Measurements from ENCODE around the gene PRKAR1B. TPM values are rescaled to one million over a fixed set of nuclear protein-coding genes. Genes with fewer than 3 reads are reported as not detected.

PRKAR1B gene
- total RNA-seq, 1 experiment from 2014 or later = 62.0 TPM

GRCh38 chr7:761101-761500 is 34.0 kb upstream of the PRKAR1B start:
- in situ Hi-C loops (cut with HindIII; ENCODE audit: low pct_unique_long_range_greater_than_20kb, low sequenced_read_pairs) (no loop called here), intact Hi-C loops (cut with micrococcal nuclease; ENCODE audit: unreplicated experiment) (no loop called here)
- no peaks in the 10 kb centered on the region for H3K4me1 ChIP-seq (ENCODE audit: control insufficient read depth, insufficient read depth, low read length)
- ChIA-PET POLR2A (no interaction called here), CTCF (no interaction called here)
- H3K27ac ChIP-seq (ENCODE audit: low read length) = no peak overlapping the region
- no peak for TF ChIP-seq SIN3A (IDR thresholded peaks at IDR 0.05; ENCODE audit: borderline replicate concordance, insufficient read depth, low read depth, low read length)
- TF ChIP-seq REST (IDR thresholded peaks at IDR 0.05; ENCODE audit: insufficient read depth in 1 of 2, low read depth in 2 of 2, low read length in 1 of 2) = no peak
- TF ChIP-seq, protein P1, sequence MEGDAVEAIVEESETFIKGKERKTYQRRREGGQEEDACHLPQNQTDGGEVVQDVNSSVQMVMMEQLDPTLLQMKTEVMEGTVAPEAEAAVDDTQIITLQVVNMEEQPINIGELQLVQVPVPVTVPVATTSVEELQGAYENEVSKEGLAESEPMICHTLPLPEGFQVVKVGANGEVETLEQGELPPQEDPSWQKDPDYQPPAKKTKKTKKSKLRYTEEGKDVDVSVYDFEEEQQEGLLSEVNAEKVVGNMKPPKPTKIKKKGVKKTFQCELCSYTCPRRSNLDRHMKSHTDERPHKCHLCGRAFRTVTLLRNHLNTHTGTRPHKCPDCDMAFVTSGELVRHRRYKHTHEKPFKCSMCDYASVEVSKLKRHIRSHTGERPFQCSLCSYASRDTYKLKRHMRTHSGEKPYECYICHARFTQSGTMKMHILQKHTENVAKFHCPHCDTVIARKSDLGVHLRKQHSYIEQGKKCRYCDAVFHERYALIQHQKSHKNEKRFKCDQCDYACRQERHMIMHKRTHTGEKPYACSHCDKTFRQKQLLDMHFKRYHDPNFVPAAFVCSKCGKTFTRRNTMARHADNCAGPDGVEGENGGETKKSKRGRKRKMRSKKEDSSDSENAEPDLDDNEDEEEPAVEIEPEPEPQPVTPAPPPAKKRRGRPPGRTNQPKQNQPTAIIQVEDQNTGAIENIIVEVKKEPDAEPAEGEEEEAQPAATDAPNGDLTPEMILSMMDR (IDR thresholded peaks at IDR 0.05) = no peak
- TF ChIP-seq TCF7L2 (IDR thresholded peaks at IDR 0.05; ENCODE audit: low read depth, low read length) = no peak
- TF ChIP-seq POLR2AphosphoS5 (IDR thresholded peaks at IDR 0.05; ENCODE audit: low read depth, low read length) = no peak
- H3K9me3 ChIP-seq (ENCODE audit: control insufficient read depth, insufficient read depth, low read depth, low read length) = no peaks in the 10 kb centered on the region
- no peaks in the 10 kb centered on the region for H3K27me3 ChIP-seq (ENCODE audit: control insufficient read depth, insufficient read depth, low read length)
- DNase-seq (ENCODE audit: low read depth, low spot score) = no peak
- BruUV-seq (replicated peaks) = TSS peak; percentile 42
- H3K4me3 ChIP-seq (ENCODE audit: low read depth in 2 of 2, low read length in 2 of 2) = no peak overlapping the region
- no peak for ATAC-seq
- H3K36me3 ChIP-seq (ENCODE audit: control insufficient read depth, insufficient read depth, low read length) = peaks cover 23% of the 10 kb centered on the region

GRCh38 chr7:760006-760405 is 32.9 kb upstream of the PRKAR1B start:
- no peaks in the 10 kb centered on the region for H3K27me3 ChIP-seq (ENCODE audit: control insufficient read depth, insufficient read depth, low read length)
- DNase-seq (ENCODE audit: low read depth, low spot score) (no peak), ATAC-seq (no peak)
- H3K9me3 ChIP-seq (ENCODE audit: control insufficient read depth, insufficient read depth, low read depth, low read length) = no peaks in the 10 kb centered on the region
- H3K27ac ChIP-seq (ENCODE audit: low read length) = no peak overlapping the region
- H3K4me1 ChIP-seq (ENCODE audit: control insufficient read depth, insufficient read depth, low read length) = no peaks in the 10 kb centered on the region
- no TSS peak for BruUV-seq (replicated peaks)
- intact Hi-C loops (cut with micrococcal nuclease; ENCODE audit: unreplicated experiment) = no loop called here
- ChIA-PET CTCF (no interaction called here), POLR2A (no interaction called here)
- peaks cover 16% of the 10 kb centered on the region for H3K36me3 ChIP-seq (ENCODE audit: control insufficient read depth, insufficient read depth, low read length)
- no peak overlapping the region for H3K4me3 ChIP-seq (ENCODE audit: low read depth in 2 of 2, low read length in 2 of 2)
- in situ Hi-C loops (cut with HindIII; ENCODE audit: low pct_unique_long_range_greater_than_20kb, low sequenced_read_pairs) = no loop called here
- no peak for TF ChIP-seq TCF7L2 (IDR thresholded peaks at IDR 0.05; ENCODE audit: low read depth, low read length)
- TF ChIP-seq, protein P1 (IDR thresholded peaks at IDR 0.05) = no peak
- TF ChIP-seq POLR2AphosphoS5 (IDR thresholded peaks at IDR 0.05; ENCODE audit: low read depth, low read length) = no peak
- no peak for TF ChIP-seq SIN3A (IDR thresholded peaks at IDR 0.05; ENCODE audit: borderline replicate concordance, insufficient read depth, low read depth, low read length)
- TF ChIP-seq REST (IDR thresholded peaks at IDR 0.05; ENCODE audit: insufficient read depth in 1 of 2, low read depth in 2 of 2, low read length in 1 of 2) = no peak
